MM.1S (cell line): ENCODE results near the gene TFAP2B.

Experiments used
- DNase-seq: peaks from one replicate; pipeline ENCODE4 v3.0.0-alpha.2; 2015
- H2AFZ ChIP-seq: fragments of 300-600 bp; sonication (generic); 2 replicates; pipeline ENCODE4 v1.6.0; 2016; ENCODE audit warnings: antibody characterized with exemption, low read length
- H3F3A ChIP-seq: fragments of 300-600 bp; sonication (generic); 2 replicates; pipeline ENCODE4 v1.6.1; 2016; ENCODE audit warnings: mild to moderate bottlenecking, antibody characterized with exemption, low read length, moderate library complexity, mixed read lengths; ENCODE audit not compliant: insufficient read depth
- H3K27ac ChIP-seq: fragments of 300-600 bp; sonication (generic); 2 replicates; pipeline ENCODE4 v1.5.1; 2016; ENCODE audit warnings: mild to moderate bottlenecking, low read length
- H3K27me3 ChIP-seq: fragments of 300-600 bp; sonication (generic); replicated peaks from 2 replicates; pipeline ENCODE4 v1.6.0; 2016; ENCODE audit warnings: low read length; ENCODE audit not compliant: insufficient read depth
- H3K36me3 ChIP-seq: fragments of 300-600 bp; sonication (generic); replicated peaks from 2 replicates; pipeline ENCODE4 v1.6.1; 2016; ENCODE audit warnings: mild to moderate bottlenecking, low read length, mixed read lengths; ENCODE audit not compliant: insufficient read depth
- H3K4me1 ChIP-seq: fragments of 300-600 bp; sonication (generic); 2 replicates; pipeline ENCODE4 v1.6.1; 2016; ENCODE audit warnings: low read length, mixed read lengths
- H3K4me2 ChIP-seq: fragments of 300-600 bp; sonication (generic); 2 replicates; pipeline ENCODE4 v1.6.0; 2016; ENCODE audit warnings: low read depth, low read length
- H3K4me3 ChIP-seq: fragments of 300-600 bp; sonication (generic); 2 replicates; pipeline ENCODE4 v1.5.1; 2016; ENCODE audit warnings: low read length, mixed read lengths
- H3K79me2 ChIP-seq: fragments of 300-600 bp; sonication (generic); 2 replicates; pipeline ENCODE4 v1.6.1; 2016; ENCODE audit warnings: mixed run types, low read length, mixed read lengths
- H3K9ac ChIP-seq: fragments of 300-600 bp; sonication (generic); 2 replicates; pipeline ENCODE4 v1.6.1; 2016; ENCODE audit warnings: low read length, mixed read lengths
- H3K9me2 ChIP-seq: fragments of 300-600 bp; sonication (generic); replicated peaks from 2 replicates; pipeline ENCODE4 v1.6.1; 2016; ENCODE audit warnings: mild to moderate bottlenecking, low read length, mixed read lengths; ENCODE audit not compliant: insufficient read depth
- H3K9me3 ChIP-seq: fragments of 300-600 bp; sonication (generic); replicated peaks from 2 replicates; pipeline ENCODE4 v1.6.1; 2016; ENCODE audit warnings: mild to moderate bottlenecking, low read length, mixed read lengths; ENCODE audit not compliant: insufficient read depth
- H4K20me1 ChIP-seq: fragments of 300-600 bp; sonication (generic); 2 replicates; pipeline ENCODE4 v1.6.1; 2016; ENCODE audit warnings: mild to moderate bottlenecking, low read length, moderate library complexity, mixed read lengths; ENCODE audit not compliant: insufficient read depth
- EZH2 ChIP-seq: fragments of 300-600 bp; sonication (generic); optimal IDR thresholded peaks from 2 replicates; pipeline ENCODE3; 2017; ENCODE audit warnings: low read depth, mild to moderate bottlenecking, antibody characterized with exemption, low read length, mixed read lengths
- EZH2phosphoT487 ChIP-seq: fragments of 300-600 bp; sonication (generic); IDR thresholded peaks from 2 replicates; pipeline ENCODE4 v1.6.1; 2018; ENCODE audit warnings: antibody characterized with exemption, low read length
- TF ChIP-seq, protein P1 (sequence below): fragments of 300-600 bp; sonication (generic); IDR thresholded peaks from 2 replicates; pipeline ENCODE4 v1.5.1; 2016; ENCODE audit warnings: antibody characterized with exemption, low read length, mixed read lengths

The TFAP2B gene

GRCh38 chr6:50829898-50830444, 11.3 kb downstream of the TFAP2B start:
- Histone ChIP-seq H3K9me3 (no peaks in the 10 kb centered on the region), H3K4me3 (no peak overlapping the region), H3K36me3 (no peaks in the 10 kb centered on the region), H3K4me2 (no peak overlapping the region), H3K27me3 (no peaks in the 10 kb centered on the region), H3K9ac (no peak overlapping the region), H3K79me2 (no peaks in the 10 kb centered on the region), H3F3A (no peaks in the 10 kb centered on the region), H2AFZ (no peak overlapping the region), H3K9me2 (no peaks in the 10 kb centered on the region), H3K27ac (no peak overlapping the region), H3K4me1 (no peaks in the 10 kb centered on the region), H4K20me1 (no peaks in the 10 kb centered on the region)
- TF ChIP-seq, protein P1, sequence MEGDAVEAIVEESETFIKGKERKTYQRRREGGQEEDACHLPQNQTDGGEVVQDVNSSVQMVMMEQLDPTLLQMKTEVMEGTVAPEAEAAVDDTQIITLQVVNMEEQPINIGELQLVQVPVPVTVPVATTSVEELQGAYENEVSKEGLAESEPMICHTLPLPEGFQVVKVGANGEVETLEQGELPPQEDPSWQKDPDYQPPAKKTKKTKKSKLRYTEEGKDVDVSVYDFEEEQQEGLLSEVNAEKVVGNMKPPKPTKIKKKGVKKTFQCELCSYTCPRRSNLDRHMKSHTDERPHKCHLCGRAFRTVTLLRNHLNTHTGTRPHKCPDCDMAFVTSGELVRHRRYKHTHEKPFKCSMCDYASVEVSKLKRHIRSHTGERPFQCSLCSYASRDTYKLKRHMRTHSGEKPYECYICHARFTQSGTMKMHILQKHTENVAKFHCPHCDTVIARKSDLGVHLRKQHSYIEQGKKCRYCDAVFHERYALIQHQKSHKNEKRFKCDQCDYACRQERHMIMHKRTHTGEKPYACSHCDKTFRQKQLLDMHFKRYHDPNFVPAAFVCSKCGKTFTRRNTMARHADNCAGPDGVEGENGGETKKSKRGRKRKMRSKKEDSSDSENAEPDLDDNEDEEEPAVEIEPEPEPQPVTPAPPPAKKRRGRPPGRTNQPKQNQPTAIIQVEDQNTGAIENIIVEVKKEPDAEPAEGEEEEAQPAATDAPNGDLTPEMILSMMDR = no peak
- TF ChIP-seq EZH2phosphoT487 (no peak), EZH2 (no peak)
- DNase-seq = no peak

DNA sequence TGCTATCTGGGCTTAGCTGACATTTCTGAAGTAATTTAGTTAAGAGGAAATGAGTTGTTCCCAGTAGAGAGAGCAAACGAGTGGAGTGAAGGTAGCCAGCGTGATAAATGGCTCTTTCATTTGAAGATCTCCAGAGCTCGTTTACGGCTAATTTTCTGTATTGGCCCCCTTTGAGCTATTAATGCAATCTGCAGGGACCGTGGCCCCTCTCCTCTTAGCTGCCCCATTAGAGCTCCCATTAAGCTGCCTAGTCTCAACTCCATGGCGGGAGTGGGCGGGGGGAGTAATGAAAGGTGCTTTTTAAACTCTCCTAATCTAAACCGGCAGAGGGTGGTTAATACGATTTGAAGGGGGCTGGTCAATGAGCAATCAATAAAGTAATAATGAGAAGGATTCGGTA, 12.5 kb downstream of the TFAP2B start:
- no peaks in the 10 kb centered on the region for H3F3A ChIP-seq
- H3K27me3 ChIP-seq = no peaks in the 10 kb centered on the region
- TF ChIP-seq EZH2 (no peak), EZH2phosphoT487 (no peak)
- TF ChIP-seq, protein P1 = no peak
- H3K9ac ChIP-seq = no peak overlapping the region
- H3K4me2 ChIP-seq = no peak overlapping the region
- H3K9me3 ChIP-seq = no peaks in the 10 kb centered on the region
- no peaks in the 10 kb centered on the region for H3K4me1 ChIP-seq
- no peak overlapping the region for H3K27ac ChIP-seq
- H4K20me1 ChIP-seq = no peaks in the 10 kb centered on the region
- H3K79me2 ChIP-seq = no peaks in the 10 kb centered on the region
- no peak overlapping the region for H2AFZ ChIP-seq
- no peaks in the 10 kb centered on the region for H3K9me2 ChIP-seq
- DNase-seq = no peak
- no peaks in the 10 kb centered on the region for H3K36me3 ChIP-seq
- no peak overlapping the region for H3K4me3 ChIP-seq

GRCh38 chr6:50832912-50833311, 14.2 kb downstream of the TFAP2B start:
- DNase-seq = no peak
- Histone ChIP-seq H3K36me3 (no peaks in the 10 kb centered on the region), H3F3A (no peaks in the 10 kb centered on the region), H3K79me2 (no peaks in the 10 kb centered on the region), H3K27me3 (no peaks in the 10 kb centered on the region), H3K27ac (no peak overlapping the region), H3K9me2 (no peaks in the 10 kb centered on the region), H3K4me3 (no peak overlapping the region), H3K9me3 (no peaks in the 10 kb centered on the region), H4K20me1 (no peaks in the 10 kb centered on the region), H3K4me1 (no peaks in the 10 kb centered on the region), H2AFZ (no peak overlapping the region), H3K9ac (no peak overlapping the region), H3K4me2 (no peak overlapping the region)
- TF ChIP-seq EZH2phosphoT487 = no peak
- TF ChIP-seq, protein P1 = no peak
- TF ChIP-seq EZH2 = no peak
